Common myeloid progenitor, CD34-positive (primary cell): ENCODE measurements around the gene SHMT1.
A peak's percentile ranks its signal among the peaks of the same experiment; 100 is the strongest.
"Not testable (repeated sequence)": the region's sequence is repeated elsewhere in the genome, so short reads cannot be mapped to it uniquely, and the experiment has no call there.

Experiments used
- CTCF ChIA-PET: fragments of 350-600 bp; sonication (Branson Sonifier 250); formaldehyde crosslinking; loops from one replicate; lab custom pipeline; 2021; ENCODE audit warnings: antibody characterized with exemption; lab: Charles Lee
- POLR2A ChIA-PET: fragments of 350-600 bp; sonication (Branson Sonifier 250); formaldehyde crosslinking; loops from one replicate; lab custom pipeline; 2021; ENCODE audit warnings: antibody characterized with exemption; lab: Charles Lee
- DNase-seq, 3 donors: peaks; one replicate each; pipeline versions ENCODE4 v3.0.0 to v3.0.0-alpha.2; 2013
- H3K27ac ChIP-seq, 2 experiments: 1 replicate in 1 of 2; 2 replicates in 1 of 2; pipeline ENCODE4 v1.7.0; 2013; ENCODE audit warnings: inconsistent platforms in 2 of 2, low read length in 2 of 2, mild to moderate bottlenecking in 2 of 2, low read depth in 1 of 2, moderate library complexity in 1 of 2; ENCODE audit not compliant: severe bottlenecking in 2 of 2, insufficient read depth in 1 of 2, poor library complexity in 1 of 2
- H3K27me3 ChIP-seq, 5 experiments: replicated peaks in 2 of 5; 1 replicate in 3 of 5; 2 replicates in 2 of 5; pipeline versions ENCODE4 v1.6.1 to v1.7.0; 2013; ENCODE audit warnings: low read length in 4 of 5, mild to moderate bottlenecking in 2 of 5, moderate library complexity in 2 of 5, inconsistent platforms in 1 of 5; ENCODE audit not compliant: insufficient read depth in 5 of 5, control insufficient read depth in 4 of 5
- H3K36me3 ChIP-seq, 4 experiments: 1 replicate in 2 of 4; 2 replicates in 2 of 4; pipeline versions ENCODE4 v1.6.1 to v1.7.0; 2013; ENCODE audit warnings: low read length in 3 of 4, control low read depth in 1 of 4, mild to moderate bottlenecking in 1 of 4; ENCODE audit not compliant: control insufficient read depth in 4 of 4, insufficient read depth in 4 of 4
- H3K4me1 ChIP-seq, 4 experiments: 1 replicate in 3 of 4; 2 replicates in 1 of 4; pipeline versions ENCODE4 v1.6.1 to v1.7.1; 2013; ENCODE audit warnings: low read length in 3 of 4, mild to moderate bottlenecking in 3 of 4, control low read depth in 1 of 4, inconsistent platforms in 1 of 4, moderate library complexity in 1 of 4; ENCODE audit not compliant: control insufficient read depth in 4 of 4, insufficient read depth in 4 of 4; ENCODE audit errors: control extremely low read depth in 1 of 4
- H3K4me3 ChIP-seq, 7 experiments: 1 replicate in 4 of 7; 2 replicates in 3 of 7; pipeline versions ENCODE4 v1.5.1 to v1.7.0; 2013; ENCODE audit warnings: mild to moderate bottlenecking in 7 of 7, low read length in 6 of 7, moderate library complexity in 6 of 7, inconsistent platforms in 2 of 7, low read depth in 2 of 7, control low read depth in 1 of 7; ENCODE audit not compliant: insufficient read depth in 4 of 7, control insufficient read depth in 1 of 7; ENCODE audit errors: extremely low read depth in 1 of 7
- H3K9me3 ChIP-seq, 5 experiments: 1 replicate in 4 of 5; 2 replicates in 1 of 5; pipeline versions ENCODE4 v1.6.1 to v1.7.1; 2013; ENCODE audit warnings: low read length in 4 of 5, mild to moderate bottlenecking in 2 of 5, inconsistent platforms in 1 of 5, low read depth in 1 of 5, moderate library complexity in 1 of 5; ENCODE audit not compliant: control insufficient read depth in 4 of 5, insufficient read depth in 2 of 5; ENCODE audit errors: control extremely low read depth in 1 of 5
- WGBS: methylation state at CpG from one replicate; pipeline ENCODE4 v1.1.5; 2013; ENCODE audit not compliant: insufficient coverage; 5-methylcytosine and 5-hydroxymethylcytosine counted together

SHMT1 gene

DNA sequence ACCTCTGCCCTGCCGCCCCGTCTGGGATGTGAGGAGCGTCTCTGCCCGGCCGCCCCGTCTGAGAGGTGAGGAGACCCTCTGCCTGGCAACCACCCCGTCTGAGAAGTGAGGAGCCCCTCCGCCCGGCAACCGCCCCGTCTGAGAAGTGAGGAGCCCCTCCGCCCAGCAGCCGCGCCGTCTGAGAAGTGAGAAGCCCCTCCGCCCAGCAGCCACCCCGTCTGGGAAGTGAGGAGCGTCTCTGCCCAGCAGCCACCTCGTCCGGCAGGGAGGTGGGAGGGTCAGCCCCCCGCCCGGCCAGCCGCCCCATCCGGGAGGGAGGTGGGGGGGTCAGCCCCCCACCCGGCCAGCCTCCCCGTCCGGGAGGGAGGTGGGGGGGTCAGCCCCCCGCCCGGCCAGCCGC is 65.3 kb downstream of the SHMT1 start:
- H3K4me3 ChIP-seq, H3K27ac ChIP-seq, DNase-seq, H3K4me1 ChIP-seq, H3K27me3 ChIP-seq, H3K9me3 ChIP-seq, POLR2A ChIA-PET, CTCF ChIA-PET: not testable (repeated sequence)
- H3K36me3 ChIP-seq = peaks cover 14 to 59% (median 41%) of the 10 kb centered on the region in 4 experiments
- WGBS = 100% methylated on average over 4 of the region's 30 CpGs

- Histone ChIP-seq H3K36me3 (peaks cover 21 to 65% (median 49%) of the 10 kb centered on the region in 4 experiments), H3K27ac (no peak overlapping the region), H3K9me3 (no peaks in the 10 kb centered on the region), H3K4me3 (no peak overlapping the region), H3K27me3 (no peaks in the 10 kb centered on the region), H3K4me1 (no peaks in the 10 kb centered on the region)
- WGBS = 100% methylated on average over 3 of the region's 15 CpGs
- POLR2A ChIA-PET = no interaction called here
- CTCF ChIA-PET = no interaction called here
- no peak for DNase-seq
These were observed 71.4 kb downstream of the SHMT1 start for GRCh38 chr17:18291718-18292540.

GRCh38 chr17:18285296-18285695 is 78.1 kb downstream of the SHMT1 start:
- H3K36me3 ChIP-seq = peaks cover 40 to 85% (median 59%) of the 10 kb centered on the region in 4 experiments

DNA sequence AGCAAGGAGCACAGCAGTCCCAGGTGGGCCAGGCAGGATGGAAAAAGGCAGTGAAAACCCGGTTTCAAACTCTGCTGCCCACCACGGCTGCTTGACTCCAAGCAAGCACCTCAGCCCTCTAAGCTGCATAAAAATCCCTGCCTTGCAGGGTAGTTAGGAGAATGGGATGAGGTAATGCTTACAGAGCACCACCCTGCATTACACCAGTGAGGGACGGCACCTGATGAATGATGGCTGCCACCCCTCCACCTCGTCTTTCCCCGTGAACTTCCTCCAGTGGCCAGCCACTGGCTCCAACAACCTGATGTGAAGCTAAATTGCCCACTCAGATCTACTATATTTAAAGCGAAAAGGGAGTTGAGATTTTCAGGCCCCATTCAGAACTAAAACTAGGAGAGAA is 81.6 kb downstream of the SHMT1 start:
- no peak overlapping the region for H3K4me3 ChIP-seq

More at GRCh38 chr17:18285296-18285695, 78.1 kb downstream of the SHMT1 start:
- H3K9me3 ChIP-seq = no peaks in the 10 kb centered on the region
- DNase-seq = no peak
- no peak overlapping the region for H3K27ac ChIP-seq
- ChIA-PET POLR2A (no interaction called here), CTCF (interaction anchor here (0.6 to 1.2 kb wide), 3 partner anchors 9 to 179 kb away, joined by 3 read pairs; no protein-coding TSS in a partner anchor)
- WGBS = 98% methylated on average over 11 of the region's 11 CpGs
- H3K27me3 ChIP-seq = no peaks in the 10 kb centered on the region
- no peaks in the 10 kb centered on the region for H3K4me1 ChIP-seq
- no peak overlapping the region for H3K4me3 ChIP-seq

DNA sequence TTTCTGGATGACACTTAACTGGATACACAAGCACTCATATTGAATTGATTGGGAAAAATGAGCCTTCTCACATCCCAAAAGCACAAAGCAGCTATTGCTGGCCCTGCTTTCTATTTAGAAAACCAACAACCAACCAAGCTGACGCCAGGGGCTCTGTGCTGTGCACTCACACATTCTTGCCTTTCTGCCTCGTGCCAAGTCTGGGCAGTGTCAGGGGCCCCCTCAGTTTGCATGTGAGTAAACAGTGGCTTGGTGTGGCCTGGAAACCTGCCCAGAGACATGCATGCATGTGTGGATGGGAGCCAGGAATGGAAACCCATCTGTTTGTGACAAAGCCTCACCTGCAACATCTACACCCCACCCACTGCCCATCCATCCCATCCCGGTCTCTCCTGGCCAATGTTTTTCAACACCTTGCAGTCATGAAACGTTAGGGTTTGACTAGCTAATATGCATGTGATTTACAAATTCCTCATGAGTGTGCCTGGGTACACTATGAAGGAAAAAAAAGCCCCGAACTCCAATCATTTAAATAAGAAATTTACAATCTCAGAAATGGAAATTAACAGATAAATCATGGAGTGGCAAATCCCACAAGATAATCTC is 82.5 kb downstream of the SHMT1 start:
- H3K4me1 ChIP-seq = no peaks in the 10 kb centered on the region
- H3K27ac ChIP-seq = no peak overlapping the region
- H3K27me3 ChIP-seq = no peaks in the 10 kb centered on the region
- ChIA-PET CTCF (no interaction called here), POLR2A (no interaction called here)
- no peaks in the 10 kb centered on the region for H3K9me3 ChIP-seq
- H3K4me3 ChIP-seq = no peak overlapping the region
- no peak for DNase-seq
- 86% methylated on average over 2 of the region's 5 CpGs for WGBS
- H3K36me3 ChIP-seq = peaks cover 41 to 88% (median 71%) of the 10 kb centered on the region in 4 experiments

More for the DNA sequence above, 81.6 kb downstream of the SHMT1 start:
- POLR2A ChIA-PET = no interaction called here
- H3K27me3 ChIP-seq = no peaks in the 10 kb centered on the region
- no peak for DNase-seq
- H3K36me3 ChIP-seq = peaks cover 42 to 86% (median 67%) of the 10 kb centered on the region in 4 experiments
- CTCF ChIA-PET = no interaction called here
- H3K4me1 ChIP-seq = no peaks in the 10 kb centered on the region
- no peaks in the 10 kb centered on the region for H3K9me3 ChIP-seq
- H3K27ac ChIP-seq = no peak overlapping the region
- 98% methylated on average over 6 of the region's 6 CpGs for WGBS

DNA sequence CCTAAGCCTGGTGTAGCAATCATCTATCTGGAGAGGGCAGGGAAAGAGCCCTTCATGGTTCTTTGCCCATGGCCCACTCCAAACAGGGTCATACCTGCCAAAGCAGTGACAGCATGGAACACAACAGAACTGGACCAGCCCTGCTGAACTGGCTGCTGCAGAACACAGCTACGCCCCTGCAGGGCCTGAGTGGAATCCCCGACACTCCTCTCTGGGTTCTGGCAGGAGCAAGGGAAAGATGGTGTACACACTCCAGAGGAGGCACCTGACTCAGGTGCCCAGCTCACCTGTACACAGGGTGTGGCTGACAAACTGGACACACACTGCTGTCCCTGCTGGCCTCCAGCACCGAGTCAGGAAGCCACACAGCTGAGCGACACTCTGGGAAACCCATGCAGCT is 83.1 kb downstream of the SHMT1 start:
- no peak overlapping the region for H3K4me3 ChIP-seq
- 97% methylated on average over 4 of the region's 4 CpGs for WGBS
- H3K27me3 ChIP-seq = no peaks in the 10 kb centered on the region
- no peaks in the 10 kb centered on the region for H3K4me1 ChIP-seq
- H3K36me3 ChIP-seq = peaks cover 36 to 86% (median 67%) of the 10 kb centered on the region in 4 experiments
- H3K9me3 ChIP-seq = no peaks in the 10 kb centered on the region
- H3K27ac ChIP-seq = no peak overlapping the region
- ChIA-PET CTCF (no interaction called here), POLR2A (no interaction called here)
- DNase-seq = no peak

DNA sequence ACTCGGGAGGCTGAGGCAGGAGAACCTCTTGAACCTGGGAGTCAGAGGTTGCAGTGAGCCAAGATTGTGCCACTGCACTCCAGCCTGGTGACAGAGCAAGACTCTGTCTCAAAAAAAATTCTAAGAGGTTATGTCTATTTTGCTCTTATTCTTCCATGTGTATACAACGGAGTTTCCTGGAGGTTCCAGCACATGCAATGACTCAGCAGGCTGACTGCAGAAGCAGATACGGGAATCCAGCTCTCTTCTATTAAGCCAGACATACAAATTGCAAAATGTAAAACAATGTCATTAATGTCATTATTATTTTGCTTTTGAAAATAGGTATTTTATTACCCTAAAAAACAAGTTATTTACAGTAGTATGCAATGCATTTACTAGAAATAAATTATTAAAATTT is 84.5 kb downstream of the SHMT1 start:
- Histone ChIP-seq H3K4me1 (no peaks in the 10 kb centered on the region), H3K9me3 (no peaks in the 10 kb centered on the region), H3K27ac (no peak overlapping the region), H3K27me3 (no peaks in the 10 kb centered on the region), H3K36me3 (peaks cover 37 to 83% (median 63%) of the 10 kb centered on the region in 4 experiments), H3K4me3 (no peak overlapping the region)
- ChIA-PET POLR2A (no interaction called here), CTCF (no interaction called here)
- WGBS = no CpG with 5 or more reads among the region's 3 CpGs
- peak in 2 of 3 donors; percentile 35 to 36 for DNase-seq
